ENCODE data around the gene FTCD.
"Not testable (repeated sequence)": the region's sequence is repeated elsewhere in the genome, so short reads cannot be mapped to it uniquely, and the experiment has no call there.

FTCD gene

GRCh38 chr21:46171585-46171984, 16.2 kb upstream of the FTCD start:
- DNase-seq: no peak

- not testable (repeated sequence) for DNase-seq
Measured at GRCh38 chr21:46170436-46171193, 15.2 kb upstream of the FTCD start.

DNA sequence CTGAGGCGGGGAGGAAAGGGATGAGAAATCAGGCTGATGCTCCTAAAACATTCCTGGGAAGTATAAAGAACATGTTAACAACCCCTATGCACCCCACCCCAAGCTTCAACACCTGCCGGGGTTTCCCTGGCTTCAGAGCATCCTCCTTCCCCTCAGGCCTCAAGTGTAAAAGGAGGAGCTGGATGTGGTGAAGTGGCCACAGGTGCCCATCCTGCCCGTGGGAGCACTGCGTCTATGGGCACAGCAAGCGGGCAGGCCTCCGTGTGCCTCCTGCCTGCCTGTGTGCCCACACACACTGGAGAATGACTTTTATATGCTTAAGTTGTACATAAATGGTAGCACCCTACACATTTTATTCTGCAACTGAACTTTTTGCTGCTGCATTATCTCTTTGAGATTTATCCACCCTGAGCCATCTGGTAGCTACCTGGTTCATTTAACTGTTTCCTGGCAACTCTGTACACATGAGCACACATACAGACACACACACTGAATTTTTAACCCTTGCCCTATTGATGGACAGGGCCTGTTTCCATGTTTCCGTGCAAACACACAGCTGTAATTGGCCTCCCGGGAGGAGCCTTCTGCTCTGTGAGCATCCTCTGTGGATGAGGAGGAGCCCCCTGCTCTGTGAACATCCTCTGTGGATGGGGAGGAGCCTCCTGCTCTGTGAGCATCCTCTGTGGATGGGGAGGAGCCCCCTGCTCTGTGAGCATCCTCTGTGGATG, 13.4 kb upstream of the FTCD start:
- no peak for DNase-seq

DNA sequence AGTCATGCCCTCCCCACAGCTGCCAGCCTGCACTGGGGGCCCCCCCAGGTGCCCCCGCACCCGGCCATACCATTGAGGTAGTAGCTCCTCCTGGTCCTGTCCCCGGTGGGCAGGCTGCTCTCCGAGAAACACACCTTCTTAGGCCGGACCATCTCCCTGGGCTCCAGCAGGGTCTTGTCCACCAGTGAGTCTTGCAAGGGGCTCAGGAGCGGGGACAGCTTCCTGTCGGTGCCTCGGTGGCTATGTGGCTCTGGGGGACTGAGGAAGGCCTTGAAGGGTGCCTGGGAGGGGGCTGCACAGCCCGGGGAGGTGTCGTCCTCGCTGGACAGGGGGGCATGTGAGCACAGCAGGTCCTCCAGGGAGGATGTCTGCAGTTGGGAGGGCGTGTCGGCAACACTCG, 12.9 kb upstream of the FTCD start:
- no peak for DNase-seq

GRCh38 chr21:46165098-46165497, 9.7 kb upstream of the FTCD start:
- no peak for DNase-seq

GRCh38 chr21:46163380-46163779, 8.0 kb upstream of the FTCD start:
- DNase-seq: no peak

GRCh38 chr21:46161633-46162592, 6.5 kb upstream of the FTCD start:
- no peak for DNase-seq

GRCh38 chr21:46160907-46161632, 5.7 kb upstream of the FTCD start:
- DNase-seq: no peak

GRCh38 chr21:46160657-46160906, 5.2 kb upstream of the FTCD start:
- no peak for DNase-seq

DNA sequence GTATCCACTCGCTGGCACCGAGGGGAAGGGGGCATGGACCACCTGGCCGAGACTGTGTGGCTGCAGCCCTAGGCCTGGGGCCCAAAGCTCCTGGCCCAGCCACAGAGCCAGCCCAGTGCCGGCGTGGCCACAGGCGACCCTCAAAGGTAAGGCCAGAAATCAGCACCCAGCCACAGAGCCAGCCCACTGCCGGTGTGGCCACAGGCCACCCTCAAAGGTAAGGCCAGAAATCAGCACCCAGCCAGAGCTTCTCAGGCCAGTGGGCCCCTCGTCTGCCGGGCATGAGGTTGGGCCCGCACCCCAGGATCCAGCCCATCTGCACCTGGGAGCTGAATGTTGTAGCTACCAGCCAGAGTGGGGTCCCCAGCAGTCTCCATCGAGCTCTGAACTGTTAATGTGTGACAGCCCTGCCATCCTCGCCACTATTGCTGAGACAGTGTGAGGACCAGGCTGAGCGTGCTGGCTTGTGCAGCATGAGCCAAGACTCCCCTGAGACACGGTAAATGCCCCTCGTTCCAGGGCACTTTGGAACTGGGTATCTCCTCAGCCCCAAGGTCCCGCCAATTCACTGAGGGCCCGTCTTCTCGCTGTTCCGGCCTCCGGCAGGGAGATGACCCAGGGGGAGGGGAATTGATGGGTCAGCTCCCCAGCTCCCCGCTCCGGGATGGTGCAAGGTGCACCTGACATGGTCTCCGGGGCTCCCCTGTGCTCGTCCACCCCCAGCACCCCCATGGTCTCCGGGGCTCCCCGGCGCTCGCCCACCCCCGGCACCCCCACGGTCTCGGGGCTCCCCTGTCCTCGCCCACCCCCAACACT, 4.7 kb upstream of the FTCD start:
- no peak for DNase-seq

DNA sequence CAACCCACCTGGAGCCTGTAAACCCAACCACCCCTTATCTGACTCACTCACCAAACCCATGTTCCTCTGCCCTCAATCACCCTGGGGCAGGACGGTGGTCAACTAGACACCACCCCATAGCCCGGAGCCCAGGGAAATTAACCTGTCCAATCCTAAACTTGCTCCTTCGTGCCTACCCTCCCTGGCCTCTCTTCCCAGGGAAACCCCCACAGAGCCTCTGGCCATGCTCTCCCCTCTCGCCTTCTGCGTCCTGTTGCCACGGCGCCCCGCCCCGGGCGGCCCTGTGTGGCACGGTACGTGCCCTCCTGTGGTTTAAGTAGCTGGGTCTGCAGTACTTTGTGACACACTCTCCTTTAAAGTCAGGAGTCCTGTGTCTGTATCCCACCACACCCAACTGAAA, 4.0 kb upstream of the FTCD start:
- no peak for DNase-seq

- DNase-seq: no peak
Measured at GRCh38 chr21:46158666-46159300, 3.4 kb upstream of the FTCD start.

DNA sequence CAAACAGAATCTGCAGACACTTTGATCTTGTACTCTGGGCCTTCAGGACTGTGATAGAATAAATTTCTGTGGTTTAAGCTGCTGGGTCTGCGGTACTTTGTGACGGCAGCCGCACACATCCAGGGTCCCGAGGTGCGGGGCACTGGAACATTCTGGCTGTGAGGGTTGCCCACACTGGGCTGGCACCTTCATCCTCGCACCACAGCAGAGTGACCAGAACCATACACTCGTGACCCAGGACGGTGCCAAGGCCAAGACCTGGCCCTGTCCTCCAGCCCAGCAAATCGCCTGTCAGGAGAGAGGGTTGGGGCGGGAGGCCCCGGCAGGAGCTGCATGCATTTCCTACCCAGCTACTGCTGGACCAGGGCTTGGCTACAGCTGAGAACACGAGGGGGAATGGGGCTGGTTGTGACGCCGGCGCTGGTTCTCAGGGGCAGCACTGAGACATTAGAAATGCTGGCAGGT, 2.6 kb upstream of the FTCD start:
- DNase-seq: no peak

- DNase-seq: no peak
Measured at GRCh38 chr21:46157396-46157986, 2.1 kb upstream of the FTCD start.

DNA sequence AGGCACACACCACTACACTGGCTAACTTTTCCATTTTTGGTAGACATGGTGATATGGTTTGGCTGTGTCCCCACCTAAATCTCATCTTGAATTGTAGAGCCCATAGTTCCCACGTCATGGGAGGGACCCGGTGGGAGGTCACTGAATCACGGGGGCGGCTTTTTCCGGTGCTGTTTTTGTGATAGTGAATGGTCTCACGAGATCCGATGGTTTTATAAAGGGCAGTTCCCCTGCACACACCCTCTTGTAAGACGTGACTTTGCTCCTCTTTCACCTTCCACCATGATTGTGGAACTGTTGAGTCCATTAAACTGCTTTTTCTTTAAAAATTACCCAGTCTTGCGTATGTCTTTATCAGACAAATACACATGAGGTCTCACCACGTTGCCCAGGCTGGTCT, 1.3 kb upstream of the FTCD start:
- DNase-seq: no peak

GRCh38 chr21:46156378-46156645, 933 bp upstream of the FTCD start:
- DNase-seq: no peak

DNA sequence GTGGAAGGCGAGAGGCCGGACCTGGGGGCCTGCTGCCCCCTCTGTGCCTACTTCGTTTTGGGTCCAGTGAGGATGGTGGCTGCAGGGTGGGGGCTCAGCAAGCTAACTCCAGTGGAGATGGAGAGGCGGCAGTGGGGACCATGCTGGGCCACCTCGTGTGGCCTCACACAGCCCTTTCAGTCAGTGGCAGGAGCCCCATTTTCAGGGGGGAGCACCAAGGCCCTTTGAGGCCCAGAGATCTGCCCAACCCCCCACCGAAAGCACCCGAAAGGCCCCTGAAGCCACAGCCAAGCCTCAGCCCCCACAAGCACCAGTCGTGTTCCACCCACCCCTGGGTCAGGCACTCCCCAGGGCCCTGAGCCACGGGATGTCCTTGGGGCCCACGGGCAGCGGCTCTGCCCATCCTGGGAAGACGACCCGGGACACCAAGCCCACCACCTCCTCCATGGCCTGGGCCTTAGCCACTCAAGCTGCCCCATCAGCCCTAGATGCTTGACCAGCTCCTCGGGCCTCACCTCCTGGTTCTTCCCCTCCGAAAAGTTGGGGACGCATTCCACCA, 345 bp downstream of the FTCD start:
- no peak for DNase-seq

GRCh38 chr21:46154155-46154954, 1.0 kb downstream of the FTCD start:
- no peak for DNase-seq

DNA sequence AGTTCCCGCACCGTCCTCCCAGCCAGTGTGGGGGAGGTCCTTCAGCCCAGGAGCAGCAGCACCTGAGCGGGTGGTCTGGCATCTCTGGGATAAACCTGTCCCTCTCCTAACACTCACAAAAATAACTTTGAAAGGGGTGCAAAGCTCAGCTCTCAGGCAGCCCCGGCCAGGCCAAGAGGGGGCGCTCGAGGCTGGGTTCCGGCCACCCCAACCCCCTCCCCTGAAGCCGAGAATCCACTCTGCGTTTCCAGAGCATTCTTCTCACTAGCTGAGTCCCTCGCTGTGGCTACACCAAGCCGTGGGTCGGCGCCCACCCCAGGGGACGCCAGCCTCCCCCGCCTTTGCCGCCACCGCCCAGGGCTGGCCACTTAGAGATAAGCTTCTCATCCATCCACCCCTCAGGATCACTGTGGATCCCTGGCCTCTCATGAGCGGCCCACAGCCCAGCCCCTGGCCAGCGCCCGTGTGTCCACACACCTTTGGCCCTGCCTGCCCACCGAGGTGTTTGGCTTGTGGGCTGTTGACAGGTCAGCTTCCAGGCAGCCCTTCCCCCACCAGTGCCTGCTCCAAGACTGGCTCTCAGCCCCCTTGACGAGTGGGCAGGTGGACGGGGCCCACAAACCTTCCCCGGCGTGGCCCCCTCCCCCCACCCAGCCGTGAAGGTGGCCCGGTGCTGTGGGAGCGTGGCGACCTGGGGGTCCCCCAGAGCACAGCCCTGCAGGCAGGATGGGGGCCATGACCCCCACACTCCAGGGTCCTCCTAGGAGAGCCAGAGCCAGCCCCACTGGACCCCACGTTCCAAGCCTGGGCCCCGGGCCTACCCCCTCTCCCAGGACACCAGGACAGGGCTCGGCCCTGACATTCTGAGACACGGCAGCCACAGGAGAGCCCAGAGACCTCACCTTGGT, 1.9 kb downstream of the FTCD start:
- peak in 9 of 14 donors; percentile 6 to 72 (median 32) for DNase-seq
